Activated CD4-positive, alpha-beta T cell treated with anti-CD3 and anti-CD28 coated beads, Interleukin-2, amount 50 U/mL, for 24 hours (primary cell): Measurements from ENCODE around the gene ADAMTS2.

ENCODE experiments used
- DNase-seq, 2 donors: peaks; one replicate each; pipeline ENCODE4 v3.0.0-alpha.2; 2020; ENCODE audit warnings: low read depth in 1 of 2, low spot score in 1 of 2

Gene ADAMTS2

GRCh38 chr5:179164331-179165311, 180.6 kb downstream of the ADAMTS2 start:
- DNase-seq = no peak

GRCh38 chr5:179163236-179164155, 181.8 kb downstream of the ADAMTS2 start:
- DNase-seq = no peak

DNA sequence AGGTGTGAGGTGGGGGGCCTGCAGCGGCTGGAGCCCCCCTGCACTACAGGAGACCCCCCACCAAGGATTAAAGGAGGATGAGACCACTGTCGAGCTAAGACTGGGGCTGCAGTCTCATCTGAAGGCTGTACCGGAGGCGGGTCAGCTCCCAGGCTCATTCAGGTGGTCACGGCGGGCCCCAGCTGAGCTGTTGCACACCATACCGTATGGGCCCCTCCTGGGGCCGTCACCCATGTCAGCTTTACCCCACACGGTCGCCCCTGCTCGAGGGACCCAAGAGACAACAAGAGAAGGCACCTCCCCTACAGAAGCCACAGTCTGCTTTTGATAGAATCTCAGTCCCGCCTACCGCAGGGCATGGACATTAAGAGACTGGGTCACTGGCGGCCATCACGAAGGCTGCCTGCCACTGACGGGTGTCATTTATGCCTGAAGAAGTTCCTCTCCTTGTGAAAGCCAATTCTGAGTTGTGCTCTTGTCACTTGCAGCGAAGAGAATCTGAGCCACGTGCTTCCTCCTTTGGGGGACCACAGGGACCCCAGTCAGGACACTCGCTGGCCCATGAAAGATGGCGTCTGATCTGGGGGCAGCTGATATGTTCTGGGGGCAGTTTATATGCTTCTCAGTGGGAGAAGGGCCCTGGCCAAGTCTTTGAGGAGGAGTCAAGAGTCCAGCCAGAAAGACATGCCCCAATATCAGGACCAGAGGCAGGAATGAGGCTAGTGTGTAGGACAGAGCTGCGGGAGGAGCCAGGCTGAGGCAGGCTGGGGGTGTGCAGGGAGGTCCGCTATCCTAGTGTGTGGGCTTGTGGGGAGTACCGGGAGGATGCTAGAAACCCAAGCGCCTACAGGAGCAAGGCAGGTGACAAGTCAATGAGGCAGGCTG, 182.7 kb downstream of the ADAMTS2 start:
- DNase-seq = no peak

DNA sequence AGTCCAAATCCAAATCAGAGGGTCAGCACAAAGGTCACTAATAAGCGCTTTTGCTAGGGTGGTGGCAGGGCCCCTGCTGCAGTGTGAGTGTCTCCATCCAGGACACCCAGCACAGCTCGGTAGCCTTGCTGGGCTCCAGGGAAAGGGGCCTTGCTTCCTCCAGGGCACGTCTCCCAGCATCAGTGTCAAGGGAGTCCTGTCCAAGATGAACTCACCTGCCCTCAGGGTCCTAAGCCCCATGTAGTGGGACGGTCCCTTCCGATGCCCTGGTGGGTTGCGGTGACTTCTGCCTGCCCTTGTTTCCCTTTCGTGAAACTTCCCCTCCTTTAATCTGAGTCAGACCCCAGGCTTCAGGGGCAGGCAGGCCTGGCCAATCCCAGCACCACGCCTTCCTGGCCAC, 183.4 kb downstream of the ADAMTS2 start:
- no peak for DNase-seq

DNA sequence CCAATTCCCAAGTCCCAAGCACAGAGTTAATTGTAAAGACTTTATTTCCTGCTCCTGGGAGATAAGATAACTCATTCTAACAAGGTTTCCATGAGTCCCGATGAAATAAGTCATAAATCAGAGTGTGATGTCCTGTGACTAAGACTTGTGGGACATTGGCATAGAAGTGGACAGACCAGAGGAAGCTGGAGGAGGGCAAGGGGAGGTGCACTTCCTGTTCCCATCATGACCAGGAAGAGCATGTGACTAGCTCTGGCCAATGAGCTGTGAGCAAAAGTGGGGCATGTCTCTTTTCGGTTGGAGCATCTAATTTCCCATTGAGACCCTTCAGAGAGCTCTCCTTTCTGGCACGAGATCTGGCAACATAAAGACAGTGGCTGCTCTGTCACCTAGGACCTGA, 184.7 kb downstream of the ADAMTS2 start:
- DNase-seq = no peak

GRCh38 chr5:179158556-179158955, 186.7 kb downstream of the ADAMTS2 start:
- DNase-seq = no peak

DNA sequence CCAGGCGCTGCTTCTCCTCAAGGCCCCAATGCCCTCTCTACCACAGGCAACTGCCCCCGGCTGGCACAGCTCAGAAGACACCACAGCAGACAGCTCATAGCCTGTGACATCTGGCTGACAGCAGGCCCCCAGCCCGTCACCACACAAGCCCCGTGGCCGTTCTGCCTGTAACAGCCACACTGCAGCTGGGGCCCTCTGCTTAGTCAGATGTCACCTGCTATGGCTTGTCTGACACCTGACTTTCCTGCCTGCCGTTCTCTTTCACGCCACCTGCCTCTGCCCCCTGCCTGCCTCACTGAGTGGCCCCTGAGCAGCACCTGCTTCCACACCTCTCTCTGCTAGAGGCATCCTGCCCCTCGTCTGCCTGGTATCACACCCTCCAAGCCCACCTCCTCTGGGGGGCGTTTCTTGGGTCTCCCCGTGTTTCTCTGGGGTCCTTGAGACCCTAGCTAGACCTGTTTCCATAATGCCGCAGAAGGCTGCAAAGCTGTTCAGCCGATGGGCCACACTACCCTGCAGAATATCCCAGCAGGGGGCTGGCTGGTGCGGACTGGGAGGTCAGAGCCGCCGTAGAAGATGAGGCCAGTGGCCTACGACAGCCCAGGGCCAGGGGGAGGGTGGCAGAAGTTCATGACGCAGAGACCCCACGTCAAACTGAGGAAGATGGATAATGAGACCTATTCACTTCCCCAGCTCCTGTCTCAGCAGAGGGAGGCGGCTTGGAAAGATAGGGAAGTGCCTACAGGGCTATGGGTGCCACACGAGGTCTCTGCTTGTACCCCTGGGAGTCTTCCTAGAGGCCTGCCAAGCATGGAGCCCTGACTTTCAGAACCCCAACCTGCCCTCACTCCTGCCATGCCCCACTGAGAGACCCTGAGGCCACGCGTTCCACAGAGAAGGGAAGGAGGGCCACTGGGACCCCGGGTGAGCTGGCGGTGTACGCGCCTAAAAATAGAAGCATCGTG, 190.0 kb downstream of the ADAMTS2 start:
- no peak for DNase-seq

DNA sequence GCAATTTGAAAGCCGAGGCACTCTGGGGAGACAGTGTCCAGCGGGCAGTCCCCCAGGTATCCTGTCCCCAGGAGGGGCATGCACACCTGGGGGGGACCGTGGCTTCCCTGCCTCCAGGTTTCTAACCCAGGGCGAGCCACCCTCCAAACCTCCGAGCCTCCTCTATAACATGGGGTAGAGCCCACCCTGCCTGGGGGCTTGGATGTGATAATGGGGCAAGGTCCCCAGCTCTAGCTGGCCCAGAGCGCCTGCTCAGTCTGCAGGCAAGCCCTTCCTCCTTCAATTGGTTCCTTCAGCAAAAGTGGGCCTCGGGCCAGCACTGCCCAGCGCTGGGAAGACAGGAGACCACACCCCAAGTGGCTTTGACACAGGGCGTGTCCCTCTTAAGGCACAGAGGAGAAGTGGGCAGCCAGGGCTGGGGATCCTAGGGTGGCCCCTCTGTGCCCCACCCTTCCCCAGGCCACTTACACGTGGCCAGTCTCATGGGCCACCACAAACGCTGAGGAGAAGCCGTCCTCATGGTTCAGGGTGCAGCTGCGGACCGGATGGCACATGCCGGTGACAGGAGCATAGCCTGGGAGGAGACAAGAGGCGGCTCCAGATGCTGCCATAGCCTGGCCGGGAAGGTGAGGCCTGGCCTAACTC, 190.8 kb downstream of the ADAMTS2 start:
- no peak for DNase-seq

GRCh38 chr5:179153921-179154345, 191.3 kb downstream of the ADAMTS2 start:
- no peak for DNase-seq

DNA sequence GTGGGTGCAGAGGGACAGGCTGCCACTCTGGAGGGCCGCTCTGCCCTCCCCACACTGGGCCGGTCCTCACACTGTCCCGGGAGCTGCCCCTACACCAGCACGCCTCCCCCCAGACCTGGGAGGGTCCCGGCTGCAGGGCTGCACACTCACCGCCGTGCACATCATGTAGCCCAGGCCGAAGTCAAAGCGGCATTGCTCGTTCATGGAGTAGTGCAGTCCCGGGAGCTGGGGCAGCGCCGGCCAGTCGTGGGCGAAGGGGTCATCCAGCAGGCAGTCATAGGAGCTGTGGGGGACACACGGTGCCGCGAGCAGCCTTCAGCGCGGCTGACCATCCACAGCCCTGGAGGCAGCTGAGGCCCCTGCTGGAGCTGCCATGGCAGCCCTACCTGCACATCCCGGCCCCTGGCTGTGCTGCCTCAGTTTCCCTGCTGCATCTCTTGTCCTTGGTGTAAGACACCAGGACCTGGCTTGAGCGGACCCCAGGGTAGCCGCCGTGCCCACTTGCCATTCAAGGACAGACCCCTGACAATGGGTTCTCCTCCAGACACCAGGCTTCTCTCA, 191.8 kb downstream of the ADAMTS2 start:
- no peak for DNase-seq

- no peak for DNase-seq
Observed at GRCh38 chr5:179152941-179153340, 192.3 kb downstream of the ADAMTS2 start.

DNA sequence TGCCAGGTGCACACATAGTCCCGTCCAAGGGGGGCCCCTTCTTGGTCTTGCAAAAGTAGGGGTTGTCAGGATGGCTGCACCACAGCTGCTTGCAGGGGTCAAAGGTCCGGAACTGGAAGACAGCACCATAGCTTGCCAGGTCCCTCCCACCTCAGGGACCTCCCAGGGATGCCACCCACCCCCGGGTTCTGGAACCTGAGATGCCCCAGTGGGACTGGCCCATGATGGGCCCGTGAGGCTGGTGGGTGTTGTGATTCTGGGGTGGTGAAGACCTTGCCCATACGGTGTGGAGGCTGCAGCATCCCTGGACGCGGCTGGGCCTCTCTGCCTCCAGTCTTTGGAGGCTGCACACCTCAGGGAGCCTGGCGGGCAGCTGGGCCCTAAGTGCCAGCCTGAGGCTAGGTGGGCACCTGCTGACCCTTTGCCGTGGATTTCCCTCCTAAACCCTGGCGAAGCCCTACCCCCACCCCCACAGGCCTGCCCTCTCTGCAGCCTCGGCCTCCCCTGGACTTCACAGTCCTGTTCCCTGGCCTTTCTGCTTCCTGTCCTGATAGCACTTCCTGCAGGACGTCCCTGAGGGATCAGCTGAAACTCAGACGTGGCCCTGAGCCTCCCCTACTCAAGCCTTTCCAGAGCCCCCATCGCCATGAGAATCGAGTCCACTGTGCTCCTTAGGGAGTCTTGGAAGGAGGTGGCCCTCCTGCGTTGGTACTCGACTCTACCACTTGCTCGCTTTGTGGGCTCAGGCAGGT, 192.9 kb downstream of the ADAMTS2 start:
- no peak for DNase-seq

- no peak for DNase-seq
Observed at GRCh38 chr5:179151286-179152118, 193.8 kb downstream of the ADAMTS2 start.

DNA sequence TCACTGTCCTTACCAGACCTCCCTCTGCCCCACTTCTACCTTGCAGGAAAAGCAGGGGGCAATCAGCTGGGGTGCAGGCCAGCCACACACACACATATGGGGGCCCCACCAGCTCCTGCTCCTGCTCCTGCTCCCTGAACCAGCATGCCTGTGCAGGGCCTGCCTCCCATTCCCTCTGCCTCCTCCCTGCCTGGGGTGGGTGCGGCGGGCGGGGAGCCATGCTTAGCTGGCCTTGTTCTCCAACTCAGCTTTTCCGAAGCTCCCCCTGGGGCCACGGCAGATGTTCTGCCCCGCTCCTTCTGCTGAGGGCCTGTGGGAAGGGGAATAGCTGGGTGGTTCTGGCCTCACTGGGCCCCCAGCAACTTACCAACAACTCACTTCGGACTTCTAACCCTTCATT, 195.2 kb downstream of the ADAMTS2 start:
- DNase-seq = no peak

DNA sequence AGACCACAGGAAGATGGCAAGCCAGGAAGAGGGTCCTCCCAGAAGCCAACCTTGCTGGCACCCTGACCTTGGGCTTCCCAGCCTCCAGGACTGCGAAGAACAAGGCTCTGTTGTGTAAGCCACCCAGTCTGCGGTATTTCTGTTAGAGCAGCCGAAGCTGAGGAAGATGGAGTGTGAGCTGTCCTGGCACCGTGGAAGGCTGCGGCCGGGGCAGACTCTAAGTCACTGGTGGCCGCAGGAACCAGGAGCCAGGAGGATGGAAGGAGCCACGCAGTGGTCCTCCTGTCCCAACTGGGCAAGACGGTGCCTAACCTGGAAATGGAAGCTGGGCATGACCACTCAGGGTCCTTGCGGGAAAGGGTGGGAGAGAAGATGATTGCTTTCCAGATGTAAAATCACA, 196.0 kb downstream of the ADAMTS2 start:
- DNase-seq = no peak

DNA sequence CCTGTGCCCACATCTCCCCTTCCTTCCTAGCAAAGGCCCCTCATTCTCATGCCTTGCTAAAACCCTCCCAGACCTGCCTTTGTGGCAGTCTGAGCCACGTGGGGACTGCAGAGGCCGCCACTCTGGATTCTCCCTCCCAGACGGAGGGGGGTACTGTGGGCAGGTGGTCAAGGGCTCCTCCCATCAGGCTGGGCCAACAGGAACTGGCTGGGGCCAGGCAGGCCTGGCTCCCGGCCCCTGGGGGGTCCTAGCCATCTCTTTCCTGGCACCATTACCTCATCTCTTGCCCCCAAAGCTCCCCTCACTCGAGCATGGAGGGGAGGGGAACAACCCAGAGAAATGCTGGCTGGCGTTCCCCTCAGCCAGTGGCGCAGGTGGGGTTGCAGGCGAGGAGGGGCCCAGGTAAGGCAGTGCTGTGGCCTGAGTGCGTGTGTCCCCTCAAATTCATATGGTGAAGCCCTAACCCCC, 196.5 kb downstream of the ADAMTS2 start:
- DNase-seq = no peak
